SU-DHL-6 (cell line): Measurements from ENCODE around the gene DFFB.

Experiments used
- EZH2phosphoT487 ChIP-seq: fragments of 200-600 bp; sonication (generic), shearing (Covaris generic); conservative IDR thresholded peaks from 2 replicates; pipeline ENCODE4 v1.6.1; 2018; ENCODE audit warnings: mild to moderate bottlenecking, antibody characterized with exemption, low read length, moderate library complexity, mixed read lengths
- TF ChIP-seq, protein P1 (sequence below): fragments of 200-600 bp; sonication (generic); IDR thresholded peaks from one replicate; pipeline ENCODE4 v1.5.1; 2017; ENCODE audit warnings: antibody characterized with exemption, mild to moderate bottlenecking, low read length, moderate library complexity; ENCODE audit not compliant: insufficient read depth, poor library complexity, severe bottlenecking

DNA sequence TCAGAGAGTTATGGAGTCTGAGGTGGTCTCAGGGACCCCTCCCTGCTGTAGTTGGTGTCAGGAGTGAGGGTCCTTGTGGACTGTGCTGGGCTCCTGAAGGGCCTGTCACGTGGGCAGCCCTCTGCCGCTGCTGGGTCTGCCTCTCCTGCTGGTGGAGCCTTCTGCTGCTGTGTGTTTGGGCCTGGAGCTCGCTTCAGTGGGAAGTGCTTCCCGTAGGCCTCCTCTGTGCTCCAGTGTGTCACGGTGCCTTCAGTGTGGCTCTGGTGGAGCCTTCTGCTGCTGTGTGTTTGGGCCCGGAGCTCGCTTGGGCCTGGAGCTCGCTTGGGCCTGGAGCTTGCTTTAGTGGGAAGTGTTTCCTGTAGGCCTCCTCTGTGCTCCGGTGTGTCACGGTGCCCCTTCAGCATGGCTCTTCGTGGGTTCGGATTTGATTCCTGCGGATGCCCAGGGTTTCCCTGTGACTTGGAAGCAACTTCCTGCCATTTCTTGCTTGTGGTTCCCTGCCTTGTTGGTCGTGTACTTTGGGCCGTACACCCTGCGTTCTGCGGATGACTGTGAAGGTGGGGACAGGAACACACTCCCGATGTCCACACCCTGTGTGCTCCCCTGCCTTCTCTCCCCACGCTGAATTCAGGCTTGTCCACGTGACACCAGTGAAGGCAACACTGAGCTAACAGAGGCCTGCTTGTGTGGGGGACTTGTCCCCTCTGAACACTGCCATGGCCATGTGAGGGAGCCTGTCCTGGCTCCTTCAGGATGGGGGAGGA, 23.3 kb downstream of the DFFB start:
- TF ChIP-seq, protein P1, sequence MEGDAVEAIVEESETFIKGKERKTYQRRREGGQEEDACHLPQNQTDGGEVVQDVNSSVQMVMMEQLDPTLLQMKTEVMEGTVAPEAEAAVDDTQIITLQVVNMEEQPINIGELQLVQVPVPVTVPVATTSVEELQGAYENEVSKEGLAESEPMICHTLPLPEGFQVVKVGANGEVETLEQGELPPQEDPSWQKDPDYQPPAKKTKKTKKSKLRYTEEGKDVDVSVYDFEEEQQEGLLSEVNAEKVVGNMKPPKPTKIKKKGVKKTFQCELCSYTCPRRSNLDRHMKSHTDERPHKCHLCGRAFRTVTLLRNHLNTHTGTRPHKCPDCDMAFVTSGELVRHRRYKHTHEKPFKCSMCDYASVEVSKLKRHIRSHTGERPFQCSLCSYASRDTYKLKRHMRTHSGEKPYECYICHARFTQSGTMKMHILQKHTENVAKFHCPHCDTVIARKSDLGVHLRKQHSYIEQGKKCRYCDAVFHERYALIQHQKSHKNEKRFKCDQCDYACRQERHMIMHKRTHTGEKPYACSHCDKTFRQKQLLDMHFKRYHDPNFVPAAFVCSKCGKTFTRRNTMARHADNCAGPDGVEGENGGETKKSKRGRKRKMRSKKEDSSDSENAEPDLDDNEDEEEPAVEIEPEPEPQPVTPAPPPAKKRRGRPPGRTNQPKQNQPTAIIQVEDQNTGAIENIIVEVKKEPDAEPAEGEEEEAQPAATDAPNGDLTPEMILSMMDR, result no peak
- no peak for TF ChIP-seq EZH2phosphoT487
